ENCODE results near the gene ZNF391.

DNA sequence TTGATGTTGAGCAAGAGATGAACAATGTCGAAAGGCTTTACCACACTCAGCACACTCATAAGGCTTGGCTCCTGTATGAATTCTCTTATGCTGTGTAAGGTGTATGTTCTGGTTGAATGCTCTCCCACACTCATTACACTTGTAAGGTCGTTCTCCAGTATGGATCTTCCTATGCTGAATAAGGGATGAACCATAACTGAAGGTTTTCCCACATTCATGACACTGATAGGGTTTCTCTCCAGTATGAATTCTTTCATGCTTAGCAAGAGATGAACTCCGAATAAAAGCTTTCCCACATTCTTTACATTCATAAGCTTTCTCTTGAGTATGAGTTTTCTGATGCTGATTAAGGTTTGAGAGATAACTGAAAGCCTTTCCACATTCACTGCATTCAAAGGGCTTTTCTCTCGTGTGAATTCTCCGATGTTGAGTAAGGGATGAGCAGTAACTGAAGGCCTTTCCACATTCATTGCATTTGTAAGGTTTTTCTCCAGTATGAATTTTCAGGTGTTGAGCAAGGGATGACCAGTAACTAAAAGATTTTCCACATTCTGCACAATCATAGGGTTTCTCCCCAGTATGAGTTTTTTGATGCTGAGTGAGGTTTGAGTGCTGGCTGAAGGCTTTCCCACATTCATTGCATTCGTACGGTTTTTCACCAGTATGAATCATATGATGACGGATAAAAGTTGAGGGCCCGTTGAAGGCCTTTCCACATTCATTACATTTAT lies 63.3 kb downstream of the ZNF391 start:
- TF ChIP-seq POLR2A (IDR thresholded peaks at IDR 0.05) (no peak), POLR2AphosphoS5 (IDR thresholded peaks at IDR 0.05) (no peak)
- TF ChIP-seq, protein P1, sequence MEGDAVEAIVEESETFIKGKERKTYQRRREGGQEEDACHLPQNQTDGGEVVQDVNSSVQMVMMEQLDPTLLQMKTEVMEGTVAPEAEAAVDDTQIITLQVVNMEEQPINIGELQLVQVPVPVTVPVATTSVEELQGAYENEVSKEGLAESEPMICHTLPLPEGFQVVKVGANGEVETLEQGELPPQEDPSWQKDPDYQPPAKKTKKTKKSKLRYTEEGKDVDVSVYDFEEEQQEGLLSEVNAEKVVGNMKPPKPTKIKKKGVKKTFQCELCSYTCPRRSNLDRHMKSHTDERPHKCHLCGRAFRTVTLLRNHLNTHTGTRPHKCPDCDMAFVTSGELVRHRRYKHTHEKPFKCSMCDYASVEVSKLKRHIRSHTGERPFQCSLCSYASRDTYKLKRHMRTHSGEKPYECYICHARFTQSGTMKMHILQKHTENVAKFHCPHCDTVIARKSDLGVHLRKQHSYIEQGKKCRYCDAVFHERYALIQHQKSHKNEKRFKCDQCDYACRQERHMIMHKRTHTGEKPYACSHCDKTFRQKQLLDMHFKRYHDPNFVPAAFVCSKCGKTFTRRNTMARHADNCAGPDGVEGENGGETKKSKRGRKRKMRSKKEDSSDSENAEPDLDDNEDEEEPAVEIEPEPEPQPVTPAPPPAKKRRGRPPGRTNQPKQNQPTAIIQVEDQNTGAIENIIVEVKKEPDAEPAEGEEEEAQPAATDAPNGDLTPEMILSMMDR (IDR thresholded peaks at IDR 0.05 in 8 of 11, conservative IDR thresholded peaks at IDR 0.05 in 3 of 11), result no peak
